ENCODE data around the gene ATP10B.

ATP10B gene

GRCh38 chr5:160637357-160638090 lies 214.5 kb downstream of the ATP10B start:
- DNase-seq (ENCODE audit: low spot score) = no peak

DNA sequence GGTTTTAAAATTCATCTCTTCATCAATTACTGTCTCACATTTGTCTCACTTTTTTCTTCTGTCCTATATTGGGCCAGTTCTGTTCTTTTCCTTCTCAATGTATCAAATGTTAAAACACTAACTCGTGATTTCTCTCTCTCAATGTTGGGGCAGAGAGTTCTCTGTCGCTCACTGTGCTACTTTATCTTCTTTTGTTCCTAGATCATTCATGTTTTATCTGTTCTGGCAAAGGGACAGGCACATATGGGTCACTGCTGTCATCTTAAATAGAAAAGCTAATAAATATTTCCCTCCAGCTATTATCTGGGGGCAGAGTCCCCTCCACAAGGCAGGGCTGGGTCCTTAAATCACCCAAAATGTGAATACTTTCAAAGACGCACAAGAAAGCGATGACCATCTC lies 216.3 kb downstream of the ATP10B start:
- DNase-seq (ENCODE audit: low spot score) = no peak

DNA sequence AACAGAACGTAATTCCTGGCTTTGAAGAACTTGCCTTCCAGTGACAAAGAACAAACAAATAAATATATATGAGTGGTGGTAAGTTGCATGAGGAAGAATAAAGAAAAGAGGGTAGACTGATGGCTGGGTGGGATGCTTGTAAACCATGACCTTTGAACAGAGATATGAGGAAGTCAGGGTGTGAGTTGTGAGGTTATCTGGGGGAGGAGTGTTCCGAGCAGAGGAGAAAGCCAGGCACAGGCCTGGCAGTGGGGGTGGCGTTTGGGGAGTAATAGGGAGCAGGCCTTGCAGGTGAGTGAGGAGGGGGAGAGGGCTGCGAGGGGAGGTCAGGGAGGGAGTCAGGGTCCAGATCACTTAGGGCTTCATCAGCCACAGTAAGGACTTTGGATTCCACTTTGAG lies 217.0 kb downstream of the ATP10B start:
- DNase-seq (ENCODE audit: low spot score) = no peak

DNA sequence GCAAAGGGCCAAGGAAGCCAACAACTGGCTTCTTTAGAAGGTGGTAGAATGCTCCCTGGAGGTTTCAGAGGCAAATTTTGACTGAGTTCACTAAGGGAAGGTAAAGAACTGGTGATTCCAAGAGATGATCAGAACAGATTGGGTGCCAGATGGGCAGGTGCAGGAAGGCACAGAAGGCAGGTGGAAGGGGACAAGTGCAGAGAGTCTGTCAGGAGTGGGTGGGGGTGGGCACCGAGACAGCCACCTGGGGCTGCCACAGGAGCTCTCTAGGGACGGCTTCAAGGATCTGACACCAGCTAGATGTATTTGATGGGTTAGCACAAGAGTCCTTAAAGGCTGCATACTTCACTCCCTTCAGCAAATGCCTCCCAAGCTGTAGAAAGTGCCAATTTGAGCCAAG lies 223.0 kb downstream of the ATP10B start:
- DNase-seq (ENCODE audit: low spot score) = no peak

GRCh38 chr5:160628619-160628968 lies 223.4 kb downstream of the ATP10B start:
- no peak for DNase-seq (ENCODE audit: low spot score)

- no peak for DNase-seq (ENCODE audit: low spot score)
These were observed 223.9 kb downstream of the ATP10B start for GRCh38 chr5:160627921-160628618.

DNA sequence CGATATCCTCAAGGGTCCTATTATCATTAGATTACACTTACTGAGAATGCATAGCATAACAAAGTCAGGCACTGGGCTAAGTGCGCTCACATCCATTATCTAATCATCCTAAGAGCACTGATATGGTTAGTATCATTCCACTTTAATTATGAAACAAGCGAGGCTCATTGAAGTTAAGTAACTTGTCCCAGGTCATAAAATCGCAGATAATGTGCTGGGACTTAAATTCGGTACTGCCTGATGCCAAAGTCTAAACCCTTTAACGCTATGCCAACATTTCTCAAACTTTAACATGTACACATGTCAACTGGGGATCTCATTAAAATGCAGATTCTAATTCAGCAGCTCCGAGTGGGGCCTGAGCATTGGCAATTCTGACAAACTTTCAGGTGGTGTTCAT lies 225.7 kb downstream of the ATP10B start:
- DNase-seq (ENCODE audit: low spot score) = no peak

- DNase-seq (ENCODE audit: low spot score) = no peak
These were observed 230.5 kb downstream of the ATP10B start for GRCh38 chr5:160621526-160621925.

- no peak for DNase-seq (ENCODE audit: low spot score)
These were observed 231.6 kb downstream of the ATP10B start for GRCh38 chr5:160620401-160620800.

DNA sequence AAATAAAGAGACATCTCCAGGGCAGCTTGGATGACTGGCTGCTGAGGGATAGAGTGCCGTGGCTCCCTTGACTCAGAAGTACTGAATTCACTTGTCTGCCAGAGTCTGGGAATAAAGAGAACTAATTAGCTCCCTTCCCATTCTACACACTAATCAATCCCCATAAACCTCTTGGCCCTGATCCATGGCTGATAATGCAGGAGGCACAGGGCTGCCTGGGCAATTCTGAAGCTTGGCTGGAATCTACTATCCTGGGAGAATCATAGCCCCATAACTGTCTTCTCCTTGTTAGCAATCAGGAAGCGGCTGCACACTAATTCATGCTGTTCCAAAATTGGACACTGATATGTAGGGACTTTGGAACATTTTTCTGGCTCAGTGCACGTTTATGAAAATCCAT lies 232.6 kb downstream of the ATP10B start:
- DNase-seq (ENCODE audit: low spot score) = no peak

DNA sequence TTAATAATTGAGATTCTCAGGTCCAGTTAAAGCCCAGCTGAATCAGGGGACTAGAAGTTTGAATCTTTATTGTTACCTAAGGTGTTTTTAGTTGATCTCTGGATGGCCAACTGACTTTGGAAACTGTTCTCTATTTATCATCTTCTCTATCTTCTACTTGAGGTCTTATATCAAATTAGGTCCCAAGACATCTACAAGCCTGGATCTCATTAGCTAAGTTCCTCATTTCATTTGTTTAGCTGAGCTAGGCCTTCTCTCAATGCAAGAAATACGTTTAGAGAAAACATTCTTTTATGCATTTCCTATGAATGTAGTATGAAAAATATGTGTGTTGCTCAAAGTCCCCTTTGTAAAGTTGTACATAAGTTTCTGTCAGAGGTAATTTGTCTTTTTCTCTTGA lies 233.7 kb downstream of the ATP10B start:
- DNase-seq (ENCODE audit: low spot score) = no peak

DNA sequence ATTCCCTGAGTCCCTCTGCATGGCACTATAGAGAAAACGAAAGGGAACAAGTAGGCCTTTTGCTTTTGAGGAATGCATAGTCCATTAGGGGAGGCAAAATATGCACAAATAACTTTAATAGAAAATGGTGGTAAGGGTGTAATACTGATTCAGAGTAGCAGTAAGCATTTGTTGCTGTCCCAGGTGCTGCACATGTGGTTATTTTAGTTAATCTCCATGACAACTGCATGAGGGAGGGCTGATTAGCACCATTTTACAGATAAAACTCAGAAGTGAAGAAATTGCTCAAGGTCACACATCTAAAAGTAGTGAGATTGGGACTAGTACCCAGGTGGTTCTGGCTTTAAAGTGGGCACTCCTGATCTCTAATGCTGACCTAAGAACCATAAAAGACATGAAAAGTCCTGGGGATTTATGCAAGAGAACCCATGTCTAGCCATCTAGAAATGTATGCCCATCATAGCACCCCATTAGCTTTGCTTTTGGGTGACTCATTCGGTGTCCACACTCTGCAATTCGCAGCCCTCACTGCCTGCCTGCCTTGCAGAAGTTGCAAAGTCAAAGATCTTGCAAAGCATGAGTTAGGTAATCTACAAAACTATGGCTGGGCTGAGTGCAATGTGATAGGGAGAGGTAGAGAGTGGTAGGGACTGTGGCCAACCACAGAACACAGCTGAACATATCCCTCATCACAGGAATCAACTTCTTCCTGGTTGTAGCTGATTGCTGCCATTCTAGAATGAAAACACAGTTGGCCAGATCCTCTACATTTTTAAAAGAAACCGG lies 235.1 kb downstream of the ATP10B start:
- DNase-seq (ENCODE audit: low spot score) = no peak

DNA sequence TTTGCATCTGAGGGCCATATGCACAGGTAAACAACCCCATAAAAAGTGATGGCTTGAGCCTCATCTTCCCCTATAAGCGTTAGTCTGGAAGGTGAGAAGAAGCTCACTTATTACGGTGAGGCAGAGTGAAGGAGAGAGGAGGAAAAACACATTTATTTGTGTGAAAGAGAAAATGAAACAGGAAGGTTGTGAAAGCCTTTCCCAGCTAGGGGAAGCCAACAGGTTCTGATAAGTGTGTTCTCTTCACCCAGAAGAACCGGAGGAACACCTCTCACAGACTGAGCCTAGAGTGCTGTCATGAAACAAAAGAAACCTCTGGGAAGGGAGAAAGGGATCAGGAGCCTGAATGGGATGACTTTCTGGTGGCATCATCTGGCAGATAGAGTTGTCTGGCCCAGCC lies 237.9 kb downstream of the ATP10B start:
- no peak for DNase-seq (ENCODE audit: low spot score)

DNA sequence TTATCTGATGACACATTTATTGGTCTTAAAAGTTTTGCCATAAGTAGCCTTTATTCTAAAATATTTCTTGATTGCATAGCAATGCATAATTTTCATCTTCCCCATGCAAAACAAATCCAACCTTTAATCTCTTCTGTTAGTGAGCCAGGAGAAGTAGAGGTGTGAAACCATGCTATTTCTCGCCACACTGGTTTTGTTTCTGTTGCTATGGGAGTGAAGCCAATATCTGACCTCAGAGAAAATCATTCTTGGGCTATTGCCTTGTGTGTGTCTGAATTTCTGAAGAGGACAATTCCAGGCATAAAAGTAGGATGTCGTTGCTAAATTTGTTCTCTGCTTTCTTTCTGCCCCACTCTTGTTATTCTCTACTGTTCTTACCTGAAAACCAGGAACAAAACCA lies 246.7 kb downstream of the ATP10B start:
- DNase-seq (ENCODE audit: low spot score) = no peak

DNA sequence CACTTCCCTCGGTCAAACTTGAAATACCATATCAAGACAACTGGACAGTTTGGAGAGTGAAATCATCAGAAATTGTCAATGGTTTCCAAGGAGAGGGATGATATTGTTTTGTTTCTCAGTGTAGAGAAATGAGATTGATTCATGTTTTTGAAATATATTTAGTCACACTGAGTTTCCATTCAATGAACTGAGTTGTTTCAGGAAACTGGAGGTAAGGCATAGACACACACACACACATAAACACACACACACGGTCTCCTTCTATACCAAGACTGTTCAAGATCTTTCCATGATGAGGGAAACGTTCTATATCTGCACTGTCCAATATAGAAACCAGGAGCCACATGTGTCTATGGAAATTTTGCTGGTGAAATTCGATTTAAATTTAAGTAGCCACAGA lies 247.5 kb downstream of the ATP10B start:
- DNase-seq (ENCODE audit: low spot score) = no peak

DNA sequence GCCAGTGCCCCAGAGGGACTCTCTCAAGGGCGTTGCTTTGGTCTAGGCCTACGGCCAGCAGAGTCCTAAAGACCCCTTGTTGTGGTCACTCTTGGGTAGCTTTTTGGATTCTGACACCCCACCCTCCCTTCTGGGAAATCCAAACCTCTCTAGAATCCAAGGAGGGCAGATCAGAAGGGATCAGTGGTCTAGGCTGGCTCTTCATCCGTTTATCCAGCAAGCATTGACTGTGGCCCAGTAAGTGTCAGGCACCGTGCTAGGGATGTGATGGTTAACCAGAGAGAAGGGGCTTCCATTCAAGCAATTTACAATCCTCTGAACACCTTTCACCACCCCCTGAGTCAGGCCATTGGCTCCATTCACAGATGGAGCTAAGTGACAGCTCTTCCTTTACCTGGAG lies 249.3 kb downstream of the ATP10B start:
- no peak for DNase-seq (ENCODE audit: low spot score)

DNA sequence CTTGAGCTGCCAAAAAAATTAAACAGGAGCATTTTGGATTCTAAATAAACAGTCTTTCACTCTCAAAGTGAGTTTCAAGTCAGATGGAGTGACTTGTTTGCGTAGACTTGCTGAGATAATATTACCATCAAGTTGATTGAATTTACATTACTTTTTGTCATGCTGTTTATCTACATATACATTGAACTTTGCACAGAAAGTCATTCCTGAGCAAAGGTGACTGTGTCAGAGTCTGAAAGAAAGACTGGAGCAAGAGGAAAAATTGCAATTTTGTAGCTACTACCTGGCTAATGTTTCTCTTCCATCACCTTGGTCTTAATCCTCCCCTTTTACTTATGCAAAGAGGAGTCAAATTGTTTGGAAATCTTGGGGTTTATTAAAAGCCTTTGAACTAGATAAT lies 251.0 kb downstream of the ATP10B start:
- DNase-seq (ENCODE audit: low spot score) = no peak

GRCh38 chr5:160573318-160573717 lies 278.7 kb downstream of the ATP10B start:
- no peak for DNase-seq (ENCODE audit: low spot score)

DNA sequence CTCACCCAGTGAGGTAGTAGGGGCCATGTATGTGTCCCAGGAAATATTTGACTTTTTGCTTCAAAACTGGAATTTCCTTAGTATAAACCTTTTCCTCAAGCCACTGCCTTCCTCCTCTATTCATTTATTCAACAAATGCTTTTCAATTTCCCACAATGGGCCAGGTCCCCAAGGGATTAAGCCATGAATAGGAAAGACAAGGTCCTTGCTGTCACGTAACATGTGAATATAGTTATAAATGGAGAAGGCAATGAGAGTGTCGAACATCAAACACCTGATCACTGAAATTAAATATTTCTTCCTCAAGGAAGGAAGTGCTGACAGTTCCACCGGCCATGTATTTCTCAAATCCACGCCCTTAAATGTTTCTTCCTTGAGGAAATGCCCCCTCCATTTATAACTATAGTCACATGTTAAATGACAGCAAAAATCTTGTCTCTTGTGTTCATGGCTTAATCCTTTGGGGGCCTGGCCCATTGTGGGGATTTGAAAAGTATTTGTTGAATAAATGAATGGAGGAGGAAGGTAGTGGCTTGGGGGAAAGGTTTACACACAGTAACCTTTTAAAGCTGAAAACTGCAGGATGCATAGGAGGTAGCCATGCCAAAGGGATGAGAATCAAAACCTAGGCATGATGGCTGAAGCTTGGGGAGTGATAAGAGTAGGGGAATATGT lies 284.8 kb downstream of the ATP10B start:
- DNase-seq (ENCODE audit: low spot score) = no peak

DNA sequence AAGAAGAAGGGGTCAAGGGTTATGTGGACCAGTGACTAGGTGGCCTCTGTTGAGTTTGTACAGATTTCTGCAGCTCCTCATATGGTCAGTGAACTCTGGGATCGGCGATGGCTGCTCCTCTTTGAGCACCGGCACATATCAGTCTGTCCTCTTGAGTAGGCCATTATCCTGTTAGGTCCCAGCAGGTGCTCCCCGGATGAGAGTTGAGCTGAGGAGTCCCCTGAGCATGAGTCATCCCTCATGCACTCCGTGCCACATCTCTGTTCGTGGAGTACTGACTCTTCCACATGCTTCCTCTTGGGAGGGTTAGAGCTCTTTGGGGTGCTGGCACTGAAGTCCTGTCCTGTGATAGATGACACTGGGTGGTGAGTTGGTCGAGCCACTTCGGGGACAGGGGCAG lies 286.6 kb downstream of the ATP10B start:
- no peak for DNase-seq (ENCODE audit: low spot score)

- peak; percentile 42 for DNase-seq (ENCODE audit: low spot score)
These were observed 295.2 kb downstream of the ATP10B start for GRCh38 chr5:160556846-160557245.

GRCh38 chr5:160555971-160556631 lies 295.9 kb downstream of the ATP10B start:
- peak; percentile 46 for DNase-seq (ENCODE audit: low spot score)

Measured in AG20443 (cell line).